Stimulated activated CD8-positive, alpha-beta memory T cell treated with anti-CD3 and anti-CD28 coated beads, Interleukin-4, amount 100 ng/mL, for 4 hours (primary cell): ENCODE data around the gene GAS7.
"Not testable (repeated sequence)": the region's sequence is repeated elsewhere in the genome, so short reads cannot be mapped to it uniquely, and the experiment has no call there.

ENCODE experiments used
- DNase-seq, 2 donors: peaks; one replicate each; pipeline ENCODE4 v3.0.0-alpha.2; 2020; ENCODE audit warnings: low read depth in 2 of 2, low spot score in 1 of 2

The GAS7 gene

DNA sequence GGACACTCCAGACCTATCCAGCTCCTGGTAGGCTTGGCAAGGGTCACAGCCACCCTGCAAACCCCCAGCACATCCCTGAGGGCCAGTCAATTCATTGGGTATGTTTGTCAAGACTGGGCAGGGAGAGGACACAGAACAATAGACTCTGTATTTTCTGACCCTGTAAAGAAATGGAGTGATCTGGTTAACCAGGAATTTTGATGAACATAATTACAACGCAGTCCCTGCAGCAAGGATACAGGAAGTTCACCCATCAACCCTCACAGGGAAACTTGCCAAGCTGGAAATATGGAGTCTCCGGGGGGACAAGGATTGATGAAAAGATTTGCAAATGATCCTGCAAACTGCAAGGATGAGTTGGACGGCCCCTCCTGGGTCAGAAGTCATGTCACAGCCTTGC, 167.3 kb downstream of the GAS7 start:
- DNase-seq: no peak

DNA sequence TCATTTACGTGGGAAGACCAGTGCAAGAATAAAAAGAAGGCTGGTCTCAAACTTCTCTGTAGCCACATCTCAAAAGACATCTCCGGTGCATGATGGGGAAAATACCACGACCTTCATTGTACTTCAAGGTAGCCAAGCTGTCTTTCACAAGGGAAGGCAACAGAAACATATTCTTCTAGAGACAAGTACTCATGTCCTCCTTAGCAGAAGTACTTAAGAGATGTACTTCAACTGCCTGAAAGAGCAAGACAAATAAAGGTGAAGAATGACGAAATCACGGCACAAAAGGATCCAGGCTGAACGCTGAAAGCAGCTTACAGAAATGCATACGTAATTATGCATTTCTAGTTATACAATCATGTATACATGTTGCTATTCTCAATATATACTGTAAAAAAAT, 169.3 kb downstream of the GAS7 start:
- no peak for DNase-seq

DNA sequence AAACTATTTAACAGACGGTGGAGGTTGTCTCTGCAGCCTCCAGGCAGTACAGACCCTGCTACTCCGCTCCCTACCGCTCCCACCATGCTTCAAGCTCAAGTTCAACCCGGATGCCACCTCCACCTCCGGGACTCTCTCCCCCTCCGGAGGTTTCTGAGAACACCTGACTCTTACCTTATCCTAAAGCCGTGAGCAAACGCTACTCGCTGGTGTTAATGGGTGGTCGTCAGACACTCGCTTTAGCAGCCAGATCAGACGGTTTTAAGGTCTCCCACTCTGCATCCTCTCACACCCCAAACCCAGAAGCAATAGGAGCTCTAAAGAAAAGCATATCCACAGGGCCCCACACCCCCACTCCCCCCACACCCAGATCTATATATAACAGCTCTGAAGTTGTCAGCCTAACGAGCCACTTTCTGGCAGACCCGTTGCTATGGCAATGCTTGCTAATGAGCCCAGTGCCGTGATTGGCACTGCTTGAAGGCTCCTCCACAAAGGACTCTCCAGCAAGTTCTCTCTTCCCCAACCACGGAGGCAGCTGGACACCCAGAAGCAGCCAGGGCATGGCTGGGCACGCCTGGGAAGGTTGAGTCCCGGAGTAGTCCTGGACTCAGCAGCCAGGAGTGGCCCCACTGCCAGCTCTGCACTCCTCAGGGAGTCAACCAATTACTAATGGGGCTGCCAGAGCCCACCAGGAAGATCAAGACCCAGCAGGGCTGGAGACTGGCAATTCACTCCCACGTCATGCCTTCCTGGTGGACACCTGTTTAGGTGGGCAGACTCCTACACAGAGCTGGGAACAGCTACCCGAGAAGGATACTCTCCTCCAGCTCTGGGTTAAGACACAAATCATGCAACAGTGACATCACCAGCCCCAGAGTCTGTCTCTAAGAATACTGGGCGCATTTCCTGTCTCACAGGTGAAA, 172.2 kb downstream of the GAS7 start:
- no peak for DNase-seq

GRCh38 chr17:10025224-10025623, 173.2 kb downstream of the GAS7 start:
- DNase-seq: no peak

DNA sequence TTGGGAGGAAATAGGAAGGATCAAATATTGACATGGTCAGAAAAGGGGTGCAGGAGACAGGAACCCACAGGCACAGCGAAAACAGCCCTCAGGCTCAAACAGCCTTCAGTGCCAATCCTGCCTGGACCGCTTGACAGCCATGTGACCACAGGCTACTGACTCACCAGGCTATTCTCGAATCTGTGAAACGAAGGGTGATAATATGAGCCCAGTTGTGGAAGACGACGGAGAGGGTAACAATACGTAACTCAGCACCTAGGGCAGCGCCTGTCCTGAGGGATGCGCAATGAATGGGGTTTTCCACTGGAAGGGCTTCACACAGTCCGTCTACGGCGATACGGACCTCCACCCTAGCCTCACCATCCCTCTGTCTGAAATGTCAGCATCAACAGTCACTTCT, 176.0 kb downstream of the GAS7 start:
- DNase-seq: no peak

GRCh38 chr17:10021272-10021984, 177.0 kb downstream of the GAS7 start:
- DNase-seq: no peak

DNA sequence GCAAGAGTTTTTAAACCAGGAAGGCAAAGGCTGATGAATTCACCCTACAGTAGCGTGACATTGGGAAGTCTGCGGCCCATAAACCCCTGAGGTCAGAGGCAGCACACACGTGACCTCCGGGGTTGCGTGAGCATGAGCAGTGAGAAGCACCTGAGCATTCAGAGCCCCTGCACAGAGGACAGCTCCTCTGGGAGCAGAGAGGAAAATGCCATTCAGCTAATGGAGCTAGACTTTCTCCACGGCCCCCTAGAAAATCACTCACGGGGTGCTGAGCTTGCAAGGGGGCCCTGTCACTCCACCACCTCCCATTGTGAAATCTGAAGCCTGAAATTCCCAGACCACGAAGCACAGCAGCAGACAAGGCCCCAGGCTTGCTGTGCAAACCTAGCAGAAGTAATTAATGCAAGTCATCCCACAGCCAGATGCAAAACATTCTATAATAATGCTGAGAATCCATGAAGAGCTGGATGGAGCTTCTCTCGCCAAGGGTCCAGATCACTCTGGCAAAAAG, 178.4 kb downstream of the GAS7 start:
- DNase-seq: no peak

DNA sequence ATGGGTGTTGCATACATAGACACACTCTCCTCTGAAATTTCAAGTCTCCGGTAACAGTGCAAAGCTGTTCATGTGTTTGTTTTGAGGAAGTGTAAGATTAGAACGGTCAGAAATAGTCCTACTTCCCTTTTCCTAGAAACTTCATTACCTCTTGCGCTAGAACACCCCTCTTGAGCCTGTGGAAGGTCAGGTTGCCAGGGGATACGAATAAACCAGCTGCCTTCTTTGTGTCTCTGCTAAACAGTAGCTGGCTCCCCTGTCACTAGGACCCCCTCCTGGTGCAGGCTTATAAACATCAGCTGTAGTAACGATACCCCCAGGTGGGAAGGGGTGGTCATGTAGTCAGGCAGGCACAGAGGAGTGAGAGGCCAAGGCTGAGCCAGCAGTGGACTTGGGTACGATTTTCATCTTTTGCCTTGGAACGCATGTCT, 179.9 kb downstream of the GAS7 start:
- no peak for DNase-seq

DNA sequence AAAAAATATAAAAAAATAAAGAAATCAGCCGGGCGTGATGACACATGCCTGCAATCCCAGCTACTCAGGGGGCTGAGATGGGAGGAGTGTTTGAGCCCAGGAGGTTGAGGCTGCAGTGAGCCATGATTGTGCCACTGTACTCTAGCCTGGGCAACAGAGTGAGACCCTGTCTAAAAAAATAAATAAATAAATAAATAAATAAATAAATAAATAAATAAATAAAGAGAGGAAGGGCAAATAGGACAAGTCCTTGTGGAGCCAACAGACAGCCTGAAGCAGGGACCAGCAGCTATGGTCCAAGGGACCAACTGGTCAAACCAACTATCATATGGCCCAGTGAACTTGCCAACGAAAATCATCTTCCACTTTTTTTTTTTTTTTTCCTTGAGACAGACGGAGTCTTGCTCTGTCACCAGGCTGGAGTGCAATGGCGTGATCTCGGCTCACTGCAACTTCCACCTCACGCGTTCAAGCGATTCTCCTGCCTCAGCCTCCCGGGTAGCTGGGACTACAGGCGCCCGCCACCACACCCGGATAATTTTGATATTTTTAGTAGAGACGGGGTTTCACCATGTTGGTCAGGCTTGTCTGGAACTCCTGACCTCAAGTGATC, 181.3 kb downstream of the GAS7 start:
- not testable (repeated sequence) for DNase-seq

DNA sequence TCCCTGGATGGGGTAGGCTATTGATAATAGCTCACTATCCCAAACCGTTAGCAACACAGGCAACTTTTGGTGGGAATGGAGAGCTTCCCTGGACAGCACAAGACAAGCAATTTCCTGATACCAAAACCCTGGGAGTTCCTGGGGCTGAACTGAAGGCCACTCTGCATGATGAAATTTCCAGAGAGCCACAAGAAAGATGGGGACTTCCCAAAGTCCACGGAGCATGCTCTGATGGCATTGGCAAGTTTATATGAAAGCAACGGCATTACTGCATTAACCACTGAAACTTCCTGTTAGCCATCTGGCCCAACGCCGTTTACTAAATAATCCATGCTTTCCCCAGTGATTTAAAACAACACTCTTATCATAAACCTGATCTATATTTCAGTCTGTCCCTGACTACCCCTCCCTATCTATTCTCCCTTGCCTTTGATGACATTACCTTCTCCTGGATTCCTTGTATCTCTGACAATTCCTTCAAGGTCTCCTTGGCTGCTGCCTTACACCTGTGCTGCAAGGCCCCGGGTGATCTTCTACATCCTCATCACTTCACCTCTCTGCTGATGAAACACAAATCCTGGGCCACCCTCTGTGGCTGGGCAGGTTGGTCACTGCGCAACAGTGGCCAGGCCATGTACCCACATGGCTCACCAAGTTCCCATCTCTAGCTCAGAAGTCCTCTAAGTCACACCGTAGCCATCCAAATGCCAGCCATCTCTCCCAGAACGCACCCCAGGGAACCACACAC, 184.9 kb downstream of the GAS7 start:
- no peak for DNase-seq

- no peak for DNase-seq
These were observed 187.7 kb downstream of the GAS7 start for GRCh38 chr17:10010752-10011151.

DNA sequence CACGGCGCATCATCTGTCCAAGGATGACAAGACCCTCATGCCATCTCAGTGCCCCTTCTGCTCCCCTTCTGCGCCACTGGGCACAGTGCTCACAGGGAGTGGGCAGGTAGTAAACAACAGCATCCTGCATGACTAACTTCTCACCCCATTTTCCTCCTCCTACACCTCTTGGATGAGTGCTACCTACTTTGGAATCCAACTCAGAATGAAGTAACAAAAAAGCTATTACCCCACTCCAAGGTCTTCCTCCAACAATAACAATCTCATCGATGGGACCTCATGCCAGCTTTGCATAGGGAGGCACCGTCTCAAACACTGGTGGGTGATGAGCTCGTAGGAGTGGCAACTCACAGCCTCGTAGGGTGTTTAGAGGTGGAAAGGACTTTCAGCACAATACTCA, 194.7 kb downstream of the GAS7 start:
- no peak for DNase-seq

DNA sequence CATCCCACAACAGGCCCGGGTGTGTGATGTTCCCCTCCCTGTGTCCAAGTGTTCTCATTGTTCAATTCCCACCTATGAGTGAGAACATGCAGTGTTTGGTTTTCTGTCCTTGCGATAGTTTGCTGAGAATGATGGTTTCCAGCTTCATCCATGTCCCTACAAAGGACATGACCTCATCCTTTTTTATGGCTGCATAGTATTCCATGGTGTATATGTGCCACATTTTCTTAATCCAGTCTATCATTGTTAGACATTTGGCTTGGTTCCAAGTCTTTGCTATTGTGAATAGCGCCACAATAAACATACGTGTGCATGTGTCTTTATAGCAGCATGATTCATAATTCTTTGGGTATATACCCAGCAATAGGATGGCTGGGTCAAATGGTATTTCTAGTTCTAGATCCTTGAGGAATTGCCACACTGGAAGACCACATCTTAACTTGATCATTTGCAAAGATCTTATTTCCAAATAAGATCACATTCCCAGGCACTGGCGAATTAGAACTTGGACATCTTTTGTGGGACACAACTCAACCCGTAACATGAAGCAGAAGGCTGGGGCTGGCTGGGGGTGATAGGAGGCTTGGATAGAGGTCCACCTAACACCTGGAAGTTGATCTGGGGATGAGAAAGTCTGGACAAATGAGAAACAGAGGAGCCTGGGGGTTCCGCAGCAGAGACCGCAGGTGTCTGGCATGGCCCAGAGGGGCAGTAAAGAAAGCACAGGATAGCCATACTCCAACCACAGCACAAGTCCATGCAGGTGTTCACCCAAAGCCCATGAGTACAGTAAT, 195.6 kb downstream of the GAS7 start:
- not testable (repeated sequence) for DNase-seq

- DNase-seq: no peak
These were observed 197.0 kb downstream of the GAS7 start for GRCh38 chr17:10001306-10001873.

- DNase-seq: no peak
These were observed 198.3 kb downstream of the GAS7 start for GRCh38 chr17:9999919-10000695.

DNA sequence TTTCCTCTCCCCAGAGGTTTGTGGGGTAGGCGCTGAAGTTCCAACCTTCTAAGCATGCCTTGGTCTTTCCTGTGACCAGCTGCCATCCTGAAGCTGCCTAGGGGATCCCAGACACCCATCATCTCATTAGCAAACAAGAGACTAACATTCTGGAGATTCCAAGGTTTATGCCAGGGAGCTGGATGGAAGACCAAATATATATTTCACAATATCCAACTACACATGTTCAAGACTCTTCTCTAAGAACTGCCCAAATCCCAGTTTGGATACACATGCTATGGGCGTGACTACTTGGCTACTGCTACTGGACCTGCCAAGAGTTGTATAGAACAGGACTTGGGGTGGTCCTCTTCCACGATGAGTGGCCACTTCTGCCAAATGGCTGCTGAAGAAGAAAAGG, 200.3 kb downstream of the GAS7 start:
- DNase-seq: no peak

DNA sequence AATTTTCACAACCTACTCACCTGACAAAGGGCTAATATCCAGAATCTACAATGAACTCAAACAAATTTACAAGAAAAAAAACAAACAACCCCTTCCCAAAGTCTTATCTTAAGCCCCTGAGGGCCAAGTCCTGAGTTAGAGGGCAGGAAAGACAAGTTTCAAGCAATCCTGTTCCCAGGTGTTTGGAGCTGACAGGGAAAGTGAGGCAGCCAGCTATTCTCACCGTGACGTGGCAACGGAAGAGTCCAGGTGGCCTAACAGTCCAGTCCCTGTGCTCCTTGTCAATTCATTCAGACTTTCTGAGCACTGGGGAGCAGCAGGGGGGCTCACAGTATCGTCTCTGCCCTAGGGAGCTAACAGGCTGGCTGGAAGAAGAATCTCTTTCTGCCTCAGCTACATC, 203.6 kb downstream of the GAS7 start:
- no peak for DNase-seq

DNA sequence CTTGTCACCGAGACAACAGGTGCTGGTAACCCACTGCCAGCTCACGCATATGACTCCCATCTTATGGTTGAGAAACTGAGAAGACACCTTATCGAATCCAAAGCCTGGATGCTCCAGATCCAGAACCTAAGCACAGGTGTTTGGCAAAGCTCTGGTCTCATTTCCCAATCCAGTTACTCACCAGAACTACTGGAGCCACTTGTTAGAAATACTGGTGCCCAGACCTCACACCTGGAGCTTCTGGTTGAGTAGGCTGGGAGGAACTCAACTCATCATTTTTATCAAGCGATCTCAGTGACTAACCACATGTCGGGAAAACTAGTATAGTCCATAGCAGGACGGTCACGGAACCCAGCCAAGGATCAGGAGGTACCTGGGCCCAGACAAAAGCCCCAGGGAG, 206.6 kb downstream of the GAS7 start:
- no peak for DNase-seq

DNA sequence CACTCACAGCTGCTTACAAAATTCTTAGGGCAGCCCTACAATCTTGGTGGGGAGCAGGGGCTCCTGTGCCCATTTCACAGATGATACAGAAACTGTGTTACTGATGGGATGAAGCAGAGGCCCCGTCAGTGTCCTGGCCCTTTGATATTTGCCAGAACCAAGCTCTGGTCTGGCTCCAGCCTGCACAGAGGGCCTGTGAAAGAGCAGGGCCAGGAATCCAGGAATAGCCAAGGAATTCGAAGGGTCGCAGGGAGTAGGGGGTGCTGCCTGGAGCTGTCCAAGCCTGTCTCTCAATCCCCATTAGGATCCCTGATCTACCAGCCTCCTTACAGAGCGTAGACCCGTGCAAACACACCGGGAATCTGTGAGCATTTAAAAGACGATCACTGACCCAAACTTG, 207.1 kb downstream of the GAS7 start:
- DNase-seq: no peak
